Ammon's horn (tissue), 1 donor: ENCODE measurements around the gene ENOX1.

ENCODE experiments used
- DNase-seq: peaks from one replicate; pipeline ENCODE4 v3.0.0-alpha.2; 2016; ENCODE audit warnings: low spot score

ENOX1 gene

DNA sequence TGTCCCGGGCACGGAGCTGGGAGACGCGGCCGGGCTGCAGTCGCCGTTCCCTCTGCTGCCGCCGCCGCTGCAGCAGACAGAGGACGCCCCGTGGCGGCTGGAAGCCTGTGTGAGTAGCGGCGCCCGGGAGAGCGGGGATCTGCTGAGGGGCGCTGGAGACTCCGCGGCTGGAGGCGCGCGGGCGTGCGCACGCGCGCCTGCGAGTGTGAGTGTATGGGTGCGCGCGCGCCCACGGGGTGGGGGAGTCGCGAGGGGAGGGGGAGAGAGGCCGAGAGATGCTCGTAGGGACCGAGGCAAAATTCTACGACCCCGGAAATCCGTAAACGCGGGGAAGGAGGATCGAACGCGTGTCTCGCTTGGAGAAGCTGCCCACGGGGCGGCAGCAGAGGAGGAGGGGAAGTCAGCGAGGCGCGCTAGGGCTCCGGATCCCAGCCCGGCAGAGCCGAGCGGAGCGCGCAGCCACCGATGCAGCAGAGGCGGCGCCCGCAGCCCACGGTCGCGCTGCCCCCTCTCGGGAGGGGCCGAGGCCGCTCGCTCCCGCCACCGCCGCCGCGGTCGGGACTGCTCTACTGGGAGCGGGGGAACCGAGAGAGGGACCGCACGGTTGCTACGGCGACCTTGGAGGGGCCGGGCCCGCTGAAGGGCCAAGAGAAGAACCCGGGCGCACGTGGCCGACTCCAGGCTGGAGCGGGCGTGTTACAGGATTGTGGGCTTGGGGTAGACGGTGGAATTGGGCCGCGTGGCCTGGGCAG, at the start of gene ENOX1:
Gene ENOX1 (minus strand): TSS at position 207 of the 752 bp plus-strand sequence.
- peak; percentile 88 for DNase-seq

DNA sequence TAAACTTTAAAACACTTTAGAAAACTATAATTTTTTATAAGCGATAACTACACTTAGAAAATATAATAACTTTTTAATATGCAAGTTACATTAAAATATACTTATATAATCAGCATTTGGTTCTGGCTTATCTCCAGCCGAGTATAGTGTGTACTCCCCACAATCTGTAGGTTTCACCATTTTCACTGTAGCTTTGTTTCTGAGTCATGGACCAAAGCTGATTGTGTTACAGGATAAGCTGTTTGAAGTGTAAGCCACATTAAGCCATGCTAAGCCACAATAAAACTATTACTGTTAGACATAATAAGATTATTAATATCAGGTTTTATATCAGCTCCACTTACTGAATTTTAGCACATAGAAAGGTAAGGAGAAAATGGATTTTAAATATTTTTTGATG, 48.9 kb upstream of the ENOX1 start:
- no peak for DNase-seq

DNA sequence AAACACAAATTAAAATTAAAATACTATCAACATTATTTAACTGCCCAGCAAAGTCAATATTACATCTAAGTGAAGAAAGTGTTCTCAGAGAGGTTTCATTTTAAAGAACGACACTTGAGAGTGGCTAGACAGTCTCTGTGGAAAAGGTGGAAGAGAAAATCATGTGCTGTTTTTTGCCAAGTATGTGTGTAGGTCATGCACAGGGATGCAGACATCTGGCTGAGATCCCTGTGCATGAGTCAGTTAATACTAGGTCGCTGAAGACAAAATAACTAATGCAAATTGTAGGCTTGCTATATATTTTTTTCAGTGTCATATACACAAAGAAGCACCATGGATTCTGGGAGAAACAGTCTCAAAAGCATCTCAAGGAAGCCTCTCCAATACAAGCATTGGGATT, 44.3 kb upstream of the ENOX1 start:
- DNase-seq, result no peak

DNA sequence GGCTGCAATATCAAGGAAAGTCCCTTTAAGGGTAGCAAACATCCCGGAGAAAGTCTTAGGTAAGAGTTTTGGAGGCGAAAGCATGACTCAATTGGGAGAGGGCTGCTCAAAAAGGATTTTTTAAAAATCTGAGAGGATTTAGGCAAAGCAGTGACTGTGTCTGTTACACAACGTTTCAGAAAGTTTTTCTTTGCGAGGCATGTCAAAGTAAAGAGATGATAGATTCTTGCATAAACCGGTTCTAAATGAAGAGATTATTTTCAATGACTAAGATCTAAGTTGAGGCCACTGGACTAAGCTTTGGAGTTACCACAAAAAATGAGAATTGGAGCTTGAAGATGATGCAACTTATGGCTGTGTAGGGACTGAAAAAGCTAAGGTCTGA, 43.7 kb upstream of the ENOX1 start:
- DNase-seq, result no peak

DNA sequence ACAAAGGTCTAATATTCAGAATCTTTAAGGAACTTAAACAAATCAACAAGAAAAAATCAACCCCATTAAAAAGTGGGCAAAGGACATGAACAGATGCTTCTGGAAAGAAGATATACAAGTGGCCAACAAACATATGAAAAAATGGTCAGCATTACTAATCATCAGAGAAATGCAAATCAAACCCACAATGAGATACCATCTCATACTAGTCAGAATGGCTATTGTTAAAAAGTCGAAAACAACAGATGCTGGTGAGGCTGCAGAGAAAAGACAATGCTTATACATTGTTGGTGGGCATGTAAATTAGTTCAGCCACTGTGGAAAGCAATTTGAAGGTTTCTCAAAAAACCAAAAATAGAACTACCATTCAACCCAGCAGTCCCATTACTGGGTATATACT, 37.9 kb upstream of the ENOX1 start:
- DNase-seq, result peak; percentile 82

DNA sequence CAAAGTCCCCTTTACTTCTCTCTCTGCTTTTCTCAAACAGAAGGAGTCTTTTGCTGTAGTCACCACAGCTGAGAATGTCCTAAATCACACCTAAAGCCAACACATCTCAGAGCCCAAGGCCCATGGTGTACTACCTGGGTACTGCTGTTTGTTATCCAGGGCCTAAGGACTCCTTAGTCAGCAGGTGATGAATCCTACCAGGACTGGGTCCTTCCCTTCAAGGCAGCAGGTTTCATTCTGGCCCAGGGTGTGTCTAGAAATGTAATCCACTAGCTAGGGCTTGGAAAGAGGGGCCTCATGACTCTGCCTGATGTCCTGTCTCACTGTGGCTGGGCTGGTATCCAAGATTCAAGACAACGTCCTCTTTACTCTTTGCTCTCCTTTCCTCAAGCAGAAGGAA, 36.2 kb upstream of the ENOX1 start:
- DNase-seq, result no peak

DNA sequence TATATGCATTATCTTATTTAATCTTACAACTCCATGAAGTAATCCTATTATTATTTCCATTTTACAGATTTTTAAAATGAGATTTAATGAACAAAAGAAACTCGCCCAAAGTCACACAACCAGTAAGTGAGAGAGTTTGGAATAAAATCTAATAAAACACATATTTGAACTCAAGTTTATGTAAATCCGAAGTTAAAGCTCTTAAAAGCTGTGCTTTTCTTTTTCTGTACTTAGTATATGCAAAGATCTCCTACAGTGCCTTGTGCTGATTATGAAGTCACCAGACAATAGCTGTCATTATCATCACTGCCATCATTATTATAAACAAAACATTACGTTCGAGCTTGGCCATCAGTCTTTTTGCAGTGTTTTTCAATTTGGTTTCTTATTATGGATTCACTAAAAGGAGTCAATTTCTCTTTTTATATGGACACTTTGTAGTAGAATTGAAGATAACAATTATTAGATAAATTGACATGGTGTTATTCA, 29.7 kb upstream of the ENOX1 start:
- peak; percentile 51 for DNase-seq

DNA sequence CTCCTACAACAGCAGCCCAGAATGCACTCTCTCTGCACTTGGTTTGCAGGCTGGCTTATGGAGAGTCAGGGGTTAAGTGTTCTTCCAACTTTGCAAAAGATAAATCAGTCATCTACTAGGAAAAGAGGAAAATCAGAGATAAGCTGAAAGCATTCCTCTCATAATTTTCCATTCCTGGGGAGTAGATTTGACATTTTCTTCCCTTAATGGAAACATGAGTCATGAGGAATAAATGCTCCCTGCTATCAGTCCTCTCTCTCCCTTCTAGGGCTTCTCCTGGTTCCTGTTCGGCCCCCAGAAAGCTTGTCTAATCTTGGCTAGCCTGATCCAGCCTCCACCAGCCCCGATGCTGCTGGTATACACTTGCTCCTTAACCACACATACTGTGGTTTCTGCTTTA, 28.4 kb upstream of the ENOX1 start:
- DNase-seq, result no peak

DNA sequence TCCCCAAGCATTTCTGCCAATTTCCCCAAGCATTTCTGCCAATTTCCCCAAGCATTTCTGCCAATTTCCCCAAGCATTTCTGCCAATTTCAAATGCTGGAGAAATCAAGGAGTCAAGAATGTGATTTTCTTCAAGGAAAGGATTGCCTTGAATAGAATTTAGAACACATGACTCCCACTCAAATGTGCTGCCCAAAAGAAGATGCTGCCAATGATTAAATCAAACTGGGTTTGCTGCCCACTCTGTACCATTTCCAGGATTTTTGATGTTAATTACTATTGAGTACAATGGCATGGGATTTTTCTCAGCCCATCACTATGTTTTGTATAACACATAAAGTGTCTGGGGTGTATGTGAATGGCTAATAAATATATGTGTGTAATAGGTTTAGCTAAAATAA, 21.9 kb upstream of the ENOX1 start:
- no peak for DNase-seq

DNA sequence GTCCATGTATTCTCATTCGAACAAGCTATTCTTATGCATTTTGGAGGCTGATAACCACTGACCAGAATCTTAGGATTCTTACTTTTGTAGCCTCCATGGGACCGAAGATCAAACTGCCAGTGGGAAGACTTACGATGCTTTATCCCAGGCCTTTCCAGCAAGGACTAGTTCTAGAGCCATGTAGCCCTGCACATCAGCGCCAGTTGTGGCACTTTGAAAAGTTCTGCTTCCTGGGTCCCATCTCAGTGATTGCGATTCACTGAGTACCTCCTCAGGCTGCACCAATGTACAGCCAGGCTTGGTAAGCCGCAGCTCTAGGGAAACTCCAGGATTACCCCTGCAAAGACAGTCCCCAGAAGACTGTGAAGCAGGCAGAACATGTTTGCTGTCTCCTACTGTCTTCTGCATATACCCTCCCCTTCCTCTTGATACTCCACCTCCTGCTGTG, 18.9 kb upstream of the ENOX1 start:
- no peak for DNase-seq

DNA sequence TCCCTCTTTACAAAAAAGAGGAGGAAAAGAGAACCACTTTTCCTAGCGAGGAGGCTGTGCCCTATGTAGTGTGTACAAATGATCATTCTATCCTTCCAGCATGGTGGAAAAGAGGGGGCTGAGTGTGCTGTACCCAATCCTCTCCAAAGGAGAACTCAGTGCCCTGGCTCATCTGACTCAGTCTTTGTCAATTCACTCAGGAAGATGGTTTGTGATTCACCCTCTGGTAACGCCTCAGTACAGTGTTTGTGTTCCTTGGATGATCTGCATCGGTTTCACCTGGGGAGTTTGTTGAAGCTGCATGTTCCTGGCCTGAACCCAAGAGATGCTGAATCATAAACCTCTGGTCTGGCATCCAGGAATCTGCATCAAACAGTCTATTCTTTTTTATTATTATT, 18.3 kb upstream of the ENOX1 start:
- DNase-seq, result peak; percentile 68

DNA sequence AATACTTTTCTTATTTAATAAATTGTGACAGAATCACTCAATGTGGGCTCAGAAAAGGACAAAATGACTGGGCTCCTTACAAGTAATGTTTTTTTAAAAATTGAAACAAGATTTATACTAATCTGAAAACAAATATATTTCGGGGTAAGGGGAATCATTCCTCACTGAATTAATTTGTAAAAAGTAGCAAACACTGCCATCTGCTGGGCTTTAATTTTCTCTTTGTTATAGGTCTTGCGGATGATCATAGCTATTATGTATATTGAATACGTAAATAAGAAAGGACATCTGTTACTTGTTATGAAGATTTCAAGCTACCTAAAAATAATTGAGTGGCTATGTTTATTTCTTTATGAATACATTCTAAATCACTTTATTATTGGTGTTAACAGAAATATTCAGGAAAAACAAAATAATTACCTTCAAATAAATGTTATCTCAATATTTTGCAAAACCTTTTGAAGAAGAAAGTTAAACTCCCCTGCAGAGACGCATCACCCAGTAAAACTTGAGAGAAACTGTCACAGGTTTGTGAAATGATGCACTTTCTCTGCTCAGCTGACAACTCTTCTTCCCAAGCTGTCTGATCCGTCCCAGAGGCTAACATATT, 17.8 kb upstream of the ENOX1 start:
- peak; percentile 63 for DNase-seq

DNA sequence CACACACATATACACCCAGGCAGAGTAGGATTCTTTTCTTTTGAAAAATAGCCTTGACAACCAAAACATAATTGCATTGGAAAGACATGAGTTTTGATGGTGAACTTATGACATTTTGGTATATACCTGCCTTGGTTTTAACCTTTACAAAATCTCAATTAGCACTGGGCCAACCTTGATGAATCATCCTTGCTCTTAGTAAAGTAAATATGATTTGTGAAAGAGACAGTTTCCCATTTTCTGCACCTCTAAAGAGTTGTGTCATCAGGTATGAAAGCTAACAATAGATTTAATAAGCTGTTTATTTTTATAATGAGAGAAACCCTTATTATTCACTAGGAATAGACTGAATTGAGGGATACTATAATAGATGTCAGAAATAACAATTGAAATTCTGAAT, 15.7 kb upstream of the ENOX1 start:
- DNase-seq, result no peak

DNA sequence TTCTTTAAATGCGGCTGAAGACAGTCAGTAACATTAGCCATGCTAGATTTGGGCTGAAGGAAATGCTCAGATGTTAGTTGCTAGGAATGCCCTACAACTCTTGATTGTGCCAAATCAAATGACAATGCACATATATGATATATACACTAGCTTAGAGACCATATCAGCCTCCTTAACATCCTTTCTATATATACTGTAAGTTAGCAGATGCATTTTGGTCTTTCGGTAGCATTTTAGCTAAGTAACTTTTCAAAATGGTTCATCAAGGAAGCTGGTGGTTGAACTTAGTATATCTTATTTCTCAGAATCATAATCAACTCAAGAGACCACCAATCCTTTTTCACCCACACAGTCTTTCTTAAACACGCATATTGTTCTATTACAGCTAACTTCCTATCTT, 14.1 kb upstream of the ENOX1 start:
- no peak for DNase-seq

DNA sequence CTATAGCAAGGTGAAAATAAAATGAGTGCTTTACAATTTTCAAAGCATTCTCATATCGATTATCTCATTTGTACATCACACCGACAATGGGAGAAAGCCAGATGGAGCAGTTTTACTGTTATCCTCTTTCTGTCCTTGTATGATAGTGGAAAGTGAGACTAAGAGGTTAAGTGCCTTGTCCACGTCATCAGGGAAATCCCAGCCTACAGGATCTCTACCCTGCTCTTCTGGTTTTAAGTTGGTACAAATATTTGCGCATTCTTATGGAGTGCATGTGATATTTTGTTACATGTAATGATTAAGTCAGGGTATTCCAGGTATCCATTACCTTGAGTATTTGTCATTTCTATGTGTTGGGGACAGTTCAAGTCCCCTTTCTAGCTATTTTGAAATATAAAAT, 12.4 kb upstream of the ENOX1 start:
- DNase-seq, result no peak

DNA sequence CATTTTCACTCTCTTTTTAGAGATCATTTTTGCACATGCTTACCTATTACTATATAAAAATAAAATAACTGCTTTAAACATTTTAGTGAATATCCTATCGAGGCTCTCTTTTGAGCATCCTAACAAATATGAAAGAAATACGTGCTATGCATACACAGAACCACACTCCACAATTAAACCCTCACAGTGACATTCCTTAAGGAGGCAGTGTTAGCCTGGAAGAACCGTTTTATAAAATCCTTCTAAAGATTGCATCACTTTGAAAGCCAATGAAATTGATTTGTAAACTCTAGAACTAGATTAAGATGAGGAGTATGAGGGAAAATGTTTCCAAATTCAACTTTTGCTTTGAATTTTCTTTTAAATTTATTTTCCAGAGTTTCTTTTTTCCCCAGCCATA, 11.1 kb upstream of the ENOX1 start:
- peak; percentile 48 for DNase-seq

DNA sequence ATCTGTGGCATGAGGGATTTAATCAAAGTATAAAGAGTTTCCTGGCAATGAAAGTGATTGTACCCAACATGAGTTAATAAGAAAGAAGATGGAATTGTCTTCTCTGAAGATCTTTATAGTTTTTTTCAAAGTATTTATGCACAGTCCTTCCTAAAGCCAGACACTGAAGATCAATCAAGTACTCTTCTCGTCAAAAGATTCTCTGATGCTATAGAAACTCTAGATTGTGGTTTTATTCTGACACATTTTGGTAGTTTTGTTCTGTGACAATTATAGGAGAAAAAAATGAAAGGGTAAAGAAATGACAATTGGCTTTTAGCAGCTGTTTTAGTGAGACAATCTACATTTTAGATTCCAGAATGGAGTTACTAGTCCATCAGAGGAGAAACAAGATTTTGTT, 10.4 kb upstream of the ENOX1 start:
- DNase-seq, result no peak

DNA sequence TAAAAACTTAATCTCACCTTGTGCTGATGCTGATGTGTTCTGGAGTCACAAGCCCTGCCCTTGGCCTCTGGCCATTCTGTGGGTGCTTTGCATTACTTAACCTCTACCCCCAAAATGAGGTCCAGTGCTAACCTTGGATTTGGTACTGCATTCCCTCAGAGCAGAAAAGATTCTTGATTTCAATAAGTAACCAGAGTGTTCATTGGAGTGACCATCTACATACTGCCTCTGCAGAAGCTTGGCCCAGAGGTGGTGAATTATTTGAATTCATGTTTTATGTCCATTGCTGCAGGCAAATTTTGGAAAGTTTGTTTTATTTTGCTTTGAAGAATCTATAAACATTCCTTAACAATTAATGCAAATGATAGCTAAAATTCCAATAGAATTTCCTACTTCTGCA, 7.6 kb upstream of the ENOX1 start:
- no peak for DNase-seq

DNA sequence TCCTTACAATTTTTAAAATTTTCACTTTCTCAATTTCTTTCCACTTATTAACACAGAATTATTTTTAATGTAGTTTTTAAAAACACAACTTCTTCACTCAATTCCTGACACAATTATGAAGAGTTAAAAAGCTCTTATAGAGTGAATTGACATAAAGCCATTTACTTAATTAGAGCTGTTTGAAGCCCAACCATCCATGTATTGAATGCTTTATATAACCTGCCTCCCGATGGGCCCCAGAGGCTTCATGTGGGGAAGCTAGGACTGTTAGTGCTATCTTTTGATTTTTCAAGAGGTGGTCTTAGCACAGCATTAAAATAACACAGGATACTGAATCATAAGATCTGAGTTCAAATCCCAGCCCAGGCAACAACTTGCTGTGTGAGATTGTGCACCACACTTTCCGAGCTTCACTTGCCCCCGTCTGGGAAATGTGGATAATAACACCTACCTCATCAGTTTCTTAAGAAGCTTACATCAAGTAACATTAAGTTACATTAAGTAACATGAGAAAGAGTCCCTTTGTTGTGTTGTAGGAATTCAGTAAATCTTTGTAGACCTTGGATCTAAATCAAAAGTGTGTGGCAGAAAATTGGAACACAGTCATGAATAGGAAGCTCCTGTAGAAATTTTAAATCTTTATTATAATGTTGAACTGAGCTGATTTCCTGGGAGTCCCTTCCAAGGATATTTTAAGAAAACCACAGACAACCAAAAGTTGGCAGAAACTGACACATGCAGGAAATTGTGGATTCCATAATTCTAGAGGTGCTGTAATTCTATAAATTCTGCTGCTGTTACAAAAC, 5.5 kb upstream of the ENOX1 start:
- no peak for DNase-seq

DNA sequence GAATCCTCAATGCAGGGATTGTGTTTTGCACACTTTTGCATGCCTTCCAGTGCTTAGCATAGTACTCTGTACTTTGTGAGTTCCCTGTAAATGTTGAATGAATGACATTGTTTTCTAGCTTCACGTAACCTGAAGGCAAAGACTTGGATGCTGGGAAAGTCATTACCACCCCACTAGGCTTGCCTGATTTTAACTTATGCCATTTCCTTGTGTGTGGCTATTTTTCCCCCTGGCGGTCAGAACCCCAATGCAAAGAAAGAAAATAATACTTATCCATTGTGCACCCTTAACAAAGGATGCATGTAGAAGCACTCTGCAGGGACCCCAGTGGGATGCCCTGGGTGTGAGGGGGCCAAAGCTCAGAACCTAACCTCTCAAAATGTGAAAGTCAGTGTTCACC, 1.2 kb upstream of the ENOX1 start:
- peak; percentile 55 for DNase-seq

DNA sequence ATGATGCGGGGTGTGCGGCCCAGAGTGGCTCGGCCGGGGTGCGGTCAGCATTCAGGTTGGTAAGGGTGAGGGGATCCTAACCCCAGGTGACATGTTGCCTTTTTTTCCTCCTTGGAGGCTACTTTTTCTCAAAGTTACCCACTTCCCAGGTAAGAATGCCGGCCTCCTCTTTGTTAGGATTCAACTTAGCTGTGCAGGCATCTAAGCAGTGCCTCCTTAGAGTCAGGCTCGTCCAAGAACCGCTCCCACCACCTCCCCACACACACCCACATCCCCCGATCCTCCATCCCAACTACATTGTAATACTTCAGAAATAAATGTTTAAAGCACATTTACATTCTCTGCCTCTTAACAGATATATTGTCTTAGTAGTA, 733 bp upstream of the ENOX1 start:
- no peak for DNase-seq

DNA sequence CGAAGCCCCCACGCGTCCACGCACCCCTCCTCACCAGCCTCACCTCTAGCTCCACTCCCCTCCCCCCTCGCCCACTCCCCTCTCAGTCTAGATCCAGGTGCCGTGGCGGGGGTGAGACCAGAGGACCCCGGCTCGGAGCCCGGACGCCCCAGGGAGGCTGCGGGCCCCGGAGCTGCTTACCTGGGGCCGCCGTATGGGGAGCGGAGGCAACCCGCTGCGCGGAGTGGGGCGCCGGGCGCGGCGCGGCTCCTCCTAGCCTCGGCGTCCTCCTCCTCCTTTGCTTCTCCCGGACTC, 353 bp downstream of the ENOX1 start:
- DNase-seq, result no peak
